ENCODE results near the gene CD101.

CD101 gene

DNA sequence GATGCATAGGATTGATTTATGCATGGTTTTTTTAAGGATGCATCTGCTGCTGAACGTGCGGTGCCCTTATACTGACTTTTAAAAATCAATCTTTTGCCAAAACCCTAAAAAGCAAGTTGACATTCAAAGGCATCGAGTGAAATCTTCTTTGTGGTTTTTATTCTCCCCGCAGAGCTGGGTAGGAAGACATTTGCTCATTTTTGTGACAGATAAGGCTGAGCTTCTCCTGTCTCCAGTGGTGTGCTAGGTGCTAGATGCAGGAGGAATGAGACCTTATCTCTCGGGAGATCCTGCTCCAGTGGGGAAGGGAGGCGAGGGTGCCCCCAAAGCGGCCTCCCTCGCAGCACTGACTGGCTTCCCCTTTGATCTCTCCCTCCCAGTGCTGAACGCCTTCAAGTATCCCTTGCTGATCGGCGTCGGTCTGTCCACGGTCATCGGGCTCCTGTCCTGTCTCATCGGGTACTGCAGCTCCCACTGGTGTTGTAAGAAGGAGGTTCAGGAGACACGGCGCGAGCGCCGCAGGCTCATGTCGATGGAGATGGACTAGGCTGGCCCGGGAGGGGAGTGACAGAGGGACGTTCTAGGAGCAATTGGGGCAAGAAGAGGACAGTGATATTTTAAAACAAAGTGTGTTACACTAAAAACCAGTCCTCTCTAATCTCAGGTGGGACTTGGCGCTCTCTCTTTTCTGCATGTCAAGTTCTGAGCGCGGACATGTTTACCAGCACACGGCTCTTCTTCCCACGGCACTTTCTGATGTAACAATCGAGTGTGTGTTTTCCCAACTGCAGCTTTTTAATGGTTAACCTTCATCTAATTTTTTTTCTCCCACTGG is 14.9 kb upstream of the CD101 start:
- Histone ChIP-seq H3K27me3 (ENCODE audit: control insufficient read depth in 1 of 2, insufficient read depth in 1 of 2, low read length in 2 of 2) (no peaks in the 10 kb centered on the region), H2AFZ (ENCODE audit: low read depth, low read length) (no peak overlapping the region), H3K23ac (ENCODE audit: low read length in 2 of 2) (no peak overlapping the region), H3K4me2 (ENCODE audit: low read length, poor library complexity, severe bottlenecking) (no peak overlapping the region), H3K18ac (ENCODE audit: low read depth in 1 of 2, low read length in 2 of 2) (no peak overlapping the region), H3K4ac (ENCODE audit: low read depth in 1 of 2, low read length in 2 of 2) (no peak overlapping the region), H3K36me3 (ENCODE audit: control insufficient read depth in 1 of 2, insufficient read depth in 2 of 2, low read depth in 1 of 2, low read length in 2 of 2) (peaks cover 3 to 16% of the 10 kb centered on the region in 2 experiments), H4K91ac (ENCODE audit: low read length) (no peak overlapping the region), H3K4me3 (ENCODE audit: insufficient read depth in 1 of 2, low read depth in 1 of 2, low read length in 2 of 2) (no peak overlapping the region), H3K9me3 (ENCODE audit: control insufficient read depth, low read length) (no peaks in the 10 kb centered on the region), H3K14ac (ENCODE audit: low read length in 2 of 2) (no peak overlapping the region), H2BK120ac (ENCODE audit: low read depth, low read length) (no peak overlapping the region), H3K9ac (ENCODE audit: low read length) (no peak overlapping the region), H2BK5ac (ENCODE audit: low read depth, low read length, poor library complexity, severe bottlenecking) (no peak overlapping the region), H2BK15ac (ENCODE audit: low read depth, poor library complexity, severe bottlenecking) (no peak overlapping the region), H2AK5ac (ENCODE audit: low read length, severe bottlenecking) (no peak overlapping the region), H4K8ac (ENCODE audit: low read length) (no peak overlapping the region), H3K79me1 (replicated peaks; ENCODE audit: low read length, poor library complexity, severe bottlenecking) (peaks cover 5% of the 10 kb centered on the region), H3K4me1 (ENCODE audit: control insufficient read depth, insufficient read depth, low read depth, low read length) (peaks cover 27% of the 10 kb centered on the region), H2BK12ac (ENCODE audit: low read length in 2 of 2) (no peak overlapping the region), H3K27ac (ENCODE audit: low read length, poor library complexity, severe bottlenecking) (peak overlapping the region; percentile 0)
- 94% methylated on average over 28 of the region's 29 CpGs for WGBS
- no peak for DNase-seq

DNA sequence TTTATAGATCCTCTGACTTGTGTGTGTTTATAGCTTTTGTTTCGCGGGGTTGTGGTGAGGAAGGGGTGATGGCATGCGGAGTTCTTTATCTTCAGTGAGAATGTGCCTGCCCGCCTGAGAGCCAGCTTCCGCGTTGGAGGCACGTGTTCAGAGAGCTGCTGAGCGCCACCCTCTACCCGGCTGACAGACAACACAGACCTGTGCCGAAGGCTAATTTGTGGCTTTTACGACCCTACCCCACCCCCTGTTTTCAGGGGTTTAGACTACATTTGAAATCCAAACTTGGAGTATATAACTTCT is 14.4 kb upstream of the CD101 start:
- no peak overlapping the region for H3K4ac ChIP-seq (ENCODE audit: low read depth in 1 of 2, low read length in 2 of 2)
- H3K14ac ChIP-seq (ENCODE audit: low read length in 2 of 2) = no peak overlapping the region
- H2AFZ ChIP-seq (ENCODE audit: low read depth, low read length) = no peak overlapping the region
- H2BK15ac ChIP-seq (ENCODE audit: low read depth, poor library complexity, severe bottlenecking) = no peak overlapping the region
- no peaks in the 10 kb centered on the region for H3K27me3 ChIP-seq (ENCODE audit: control insufficient read depth in 1 of 2, insufficient read depth in 1 of 2, low read length in 2 of 2)
- H2AK5ac ChIP-seq (ENCODE audit: low read length, severe bottlenecking) = no peak overlapping the region
- H3K9ac ChIP-seq (ENCODE audit: low read length) = no peak overlapping the region
- no peaks in the 10 kb centered on the region for H3K9me3 ChIP-seq (ENCODE audit: control insufficient read depth, low read length)
- no peak overlapping the region for H2BK120ac ChIP-seq (ENCODE audit: low read depth, low read length)
- WGBS = 91% methylated on average over 11 of the region's 11 CpGs
- H4K8ac ChIP-seq (ENCODE audit: low read length) = no peak overlapping the region
- H2BK5ac ChIP-seq (ENCODE audit: low read depth, low read length, poor library complexity, severe bottlenecking) = no peak overlapping the region
- H3K4me1 ChIP-seq (ENCODE audit: control insufficient read depth, insufficient read depth, low read depth, low read length) = peaks cover 27% of the 10 kb centered on the region
- no peak overlapping the region for H3K4me2 ChIP-seq (ENCODE audit: low read length, poor library complexity, severe bottlenecking)
- no peak overlapping the region for H3K27ac ChIP-seq (ENCODE audit: low read length, poor library complexity, severe bottlenecking)
- H3K18ac ChIP-seq (ENCODE audit: low read depth in 1 of 2, low read length in 2 of 2) = no peak overlapping the region
- H3K23ac ChIP-seq (ENCODE audit: low read length in 2 of 2) = no peak overlapping the region
- no peak overlapping the region for H4K91ac ChIP-seq (ENCODE audit: low read length)
- peaks cover 8% of the 10 kb centered on the region for H3K79me1 ChIP-seq (replicated peaks; ENCODE audit: low read length, poor library complexity, severe bottlenecking)
- H2BK12ac ChIP-seq (ENCODE audit: low read length in 2 of 2) = no peak overlapping the region
- H3K36me3 ChIP-seq (ENCODE audit: control insufficient read depth in 1 of 2, insufficient read depth in 2 of 2, low read depth in 1 of 2, low read length in 2 of 2) = peaks cover 3 to 16% of the 10 kb centered on the region in 2 experiments
- H3K4me3 ChIP-seq (ENCODE audit: insufficient read depth in 1 of 2, low read depth in 1 of 2, low read length in 2 of 2) = no peak overlapping the region
- no peak for DNase-seq

DNA sequence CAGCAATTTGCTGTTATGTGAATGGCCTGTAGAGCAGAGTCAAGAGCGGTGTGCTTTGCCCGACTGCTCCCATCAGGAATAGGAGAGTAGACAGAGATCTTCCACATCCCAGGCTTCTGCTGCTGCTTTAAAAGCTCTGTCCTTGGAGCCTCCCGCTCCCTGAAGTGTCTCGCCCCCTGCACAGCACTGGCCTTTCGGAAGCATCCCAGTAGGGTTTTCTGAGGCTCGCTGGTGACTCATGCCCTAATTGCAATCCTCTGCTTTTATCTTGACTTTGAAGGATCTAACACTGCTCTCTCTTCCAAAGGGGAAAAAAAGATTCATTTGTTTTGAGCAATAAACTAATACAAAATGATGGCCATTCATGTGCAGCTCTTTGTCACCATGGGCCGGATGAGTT is 13.3 kb upstream of the CD101 start:
- Histone ChIP-seq H3K27ac (ENCODE audit: low read length, poor library complexity, severe bottlenecking) (peak overlapping the region; percentile 71), H3K27me3 (ENCODE audit: control insufficient read depth in 1 of 2, insufficient read depth in 1 of 2, low read length in 2 of 2) (no peaks in the 10 kb centered on the region), H2AFZ (ENCODE audit: low read depth, low read length) (no peak overlapping the region), H2AK5ac (ENCODE audit: low read length, severe bottlenecking) (no peak overlapping the region), H4K8ac (ENCODE audit: low read length) (no peak overlapping the region), H3K9me3 (ENCODE audit: control insufficient read depth, low read length) (no peaks in the 10 kb centered on the region), H3K4ac (ENCODE audit: low read depth in 1 of 2, low read length in 2 of 2) (no peak overlapping the region), H2BK15ac (ENCODE audit: low read depth, poor library complexity, severe bottlenecking) (no peak overlapping the region), H2BK5ac (ENCODE audit: low read depth, low read length, poor library complexity, severe bottlenecking) (no peak overlapping the region), H2BK12ac (ENCODE audit: low read length in 2 of 2) (no peak overlapping the region), H3K9ac (ENCODE audit: low read length) (no peak overlapping the region), H3K4me1 (ENCODE audit: control insufficient read depth, insufficient read depth, low read depth, low read length) (peaks cover 27% of the 10 kb centered on the region), H3K4me2 (ENCODE audit: low read length, poor library complexity, severe bottlenecking) (no peak overlapping the region), H3K4me3 (ENCODE audit: insufficient read depth in 1 of 2, low read depth in 1 of 2, low read length in 2 of 2) (peak overlapping the region in 1 of 2 experiments; percentile 27), H4K91ac (ENCODE audit: low read length) (no peak overlapping the region), H3K23ac (ENCODE audit: low read length in 2 of 2) (no peak overlapping the region), H3K14ac (ENCODE audit: low read length in 2 of 2) (no peak overlapping the region), H3K79me1 (replicated peaks; ENCODE audit: low read length, poor library complexity, severe bottlenecking) (peaks cover 6% of the 10 kb centered on the region), H3K36me3 (ENCODE audit: control insufficient read depth in 1 of 2, insufficient read depth in 2 of 2, low read depth in 1 of 2, low read length in 2 of 2) (peaks cover 3 to 13% of the 10 kb centered on the region in 2 experiments), H3K18ac (ENCODE audit: low read depth in 1 of 2, low read length in 2 of 2) (no peak overlapping the region), H2BK120ac (ENCODE audit: low read depth, low read length) (no peak overlapping the region)
- peak; percentile 53 for DNase-seq
- WGBS = 52% methylated on average over 7 of the region's 7 CpGs

DNA sequence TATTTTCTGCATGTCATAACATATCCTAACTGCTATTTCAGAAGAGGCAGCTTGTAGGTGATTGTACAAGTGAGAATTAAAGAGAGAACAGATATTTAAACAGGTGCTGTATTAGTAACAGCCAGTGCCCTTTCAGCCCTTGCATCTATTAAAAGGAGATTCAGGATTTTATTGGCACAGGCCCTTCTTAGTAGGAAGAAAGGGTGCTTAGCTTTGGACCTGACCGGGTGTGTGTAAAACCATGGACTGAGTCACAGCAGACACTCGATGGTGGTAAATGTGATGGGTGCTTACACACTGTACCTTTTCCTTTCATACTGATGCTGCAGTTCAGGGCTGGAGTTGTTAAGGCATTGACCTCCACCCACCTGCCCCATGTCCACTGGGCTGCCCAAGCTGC is 12.7 kb upstream of the CD101 start:
- Histone ChIP-seq H3K27ac (ENCODE audit: low read length, poor library complexity, severe bottlenecking) (peak overlapping the region; percentile 71), H3K79me1 (replicated peaks; ENCODE audit: low read length, poor library complexity, severe bottlenecking) (peaks cover 6% of the 10 kb centered on the region), H3K4me3 (ENCODE audit: insufficient read depth in 1 of 2, low read depth in 1 of 2, low read length in 2 of 2) (no peak overlapping the region), H2AFZ (ENCODE audit: low read depth, low read length) (no peak overlapping the region), H2BK5ac (ENCODE audit: low read depth, low read length, poor library complexity, severe bottlenecking) (no peak overlapping the region), H2BK120ac (ENCODE audit: low read depth, low read length) (no peak overlapping the region), H2AK5ac (ENCODE audit: low read length, severe bottlenecking) (peak overlapping the region; percentile 29), H2BK15ac (ENCODE audit: low read depth, poor library complexity, severe bottlenecking) (no peak overlapping the region), H3K23ac (ENCODE audit: low read length in 2 of 2) (no peak overlapping the region), H3K4me1 (ENCODE audit: control insufficient read depth, insufficient read depth, low read depth, low read length) (peaks cover 27% of the 10 kb centered on the region), H4K8ac (ENCODE audit: low read length) (no peak overlapping the region), H3K9me3 (ENCODE audit: control insufficient read depth, low read length) (no peaks in the 10 kb centered on the region), H3K4me2 (ENCODE audit: low read length, poor library complexity, severe bottlenecking) (no peak overlapping the region), H3K14ac (ENCODE audit: low read length in 2 of 2) (no peak overlapping the region), H3K27me3 (ENCODE audit: control insufficient read depth in 1 of 2, insufficient read depth in 1 of 2, low read length in 2 of 2) (no peaks in the 10 kb centered on the region), H3K9ac (ENCODE audit: low read length) (peak overlapping the region; percentile 85), H3K18ac (ENCODE audit: low read depth in 1 of 2, low read length in 2 of 2) (no peak overlapping the region), H4K91ac (ENCODE audit: low read length) (no peak overlapping the region), H3K36me3 (ENCODE audit: control insufficient read depth in 1 of 2, insufficient read depth in 2 of 2, low read depth in 1 of 2, low read length in 2 of 2) (peaks cover 3 to 13% of the 10 kb centered on the region in 2 experiments), H3K4ac (ENCODE audit: low read depth in 1 of 2, low read length in 2 of 2) (no peak overlapping the region), H2BK12ac (ENCODE audit: low read length in 2 of 2) (no peak overlapping the region)
- 100% methylated on average over 2 of the region's 2 CpGs for WGBS
- DNase-seq = no peak

All from mesenchymal stem cell (in vitro differentiated cells and primary cell).